Astrocyte of the cerebellum (primary cell): ENCODE results near the gene SLC9A9.

Experiments
- DNase-seq: peaks from one replicate; pipeline ENCODE4 v3.0.0-alpha.2; 2011; ENCODE audit warnings: low read depth
- H3K4me3 ChIP-seq: 2 replicates; pipeline ENCODE4 v1.5.1; 2011; ENCODE audit warnings: mild to moderate bottlenecking, low read depth, low read length, moderate library complexity
- in situ Hi-C: cut with HindIII; loops from 2 replicates; pipeline ENCODE4 v1.10.0; 2017; ENCODE audit warnings: low sequenced_read_pairs
- TF ChIP-seq, protein P1 (sequence below): IDR thresholded peaks from 2 replicates; pipeline ENCODE4 v1.5.1; 2012; ENCODE audit warnings: low read length, low read depth, moderate library complexity, mild to moderate bottlenecking; ENCODE audit errors: missing control alignments

The SLC9A9 gene

DNA sequence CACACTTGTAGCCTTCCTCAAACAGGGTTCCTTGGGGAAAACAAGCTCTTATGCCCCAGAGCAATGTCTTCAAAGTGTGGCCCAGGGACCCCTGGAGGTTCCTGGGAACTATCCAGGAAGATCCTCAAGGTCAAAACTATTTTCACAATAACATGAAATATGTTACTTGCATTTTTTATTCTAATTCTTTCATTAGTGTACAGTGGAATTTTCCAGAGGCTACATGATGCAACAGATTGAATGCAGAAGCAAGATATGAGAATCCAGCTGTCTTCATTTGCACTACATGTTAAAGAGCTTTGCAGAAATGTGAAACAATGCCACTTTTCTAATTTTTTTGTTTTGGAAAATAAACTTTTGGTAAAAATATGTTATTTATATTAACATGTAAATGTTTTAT is 190.9 kb downstream of the SLC9A9 start:
- TF ChIP-seq, protein P1, sequence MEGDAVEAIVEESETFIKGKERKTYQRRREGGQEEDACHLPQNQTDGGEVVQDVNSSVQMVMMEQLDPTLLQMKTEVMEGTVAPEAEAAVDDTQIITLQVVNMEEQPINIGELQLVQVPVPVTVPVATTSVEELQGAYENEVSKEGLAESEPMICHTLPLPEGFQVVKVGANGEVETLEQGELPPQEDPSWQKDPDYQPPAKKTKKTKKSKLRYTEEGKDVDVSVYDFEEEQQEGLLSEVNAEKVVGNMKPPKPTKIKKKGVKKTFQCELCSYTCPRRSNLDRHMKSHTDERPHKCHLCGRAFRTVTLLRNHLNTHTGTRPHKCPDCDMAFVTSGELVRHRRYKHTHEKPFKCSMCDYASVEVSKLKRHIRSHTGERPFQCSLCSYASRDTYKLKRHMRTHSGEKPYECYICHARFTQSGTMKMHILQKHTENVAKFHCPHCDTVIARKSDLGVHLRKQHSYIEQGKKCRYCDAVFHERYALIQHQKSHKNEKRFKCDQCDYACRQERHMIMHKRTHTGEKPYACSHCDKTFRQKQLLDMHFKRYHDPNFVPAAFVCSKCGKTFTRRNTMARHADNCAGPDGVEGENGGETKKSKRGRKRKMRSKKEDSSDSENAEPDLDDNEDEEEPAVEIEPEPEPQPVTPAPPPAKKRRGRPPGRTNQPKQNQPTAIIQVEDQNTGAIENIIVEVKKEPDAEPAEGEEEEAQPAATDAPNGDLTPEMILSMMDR, result no peak
- no peak overlapping the region for H3K4me3 ChIP-seq
- in situ Hi-C loops, result loop anchor here (25.0 kb wide), 1 partner anchor 520 kb away; no protein-coding TSS in a partner anchor
- DNase-seq, result no peak

DNA sequence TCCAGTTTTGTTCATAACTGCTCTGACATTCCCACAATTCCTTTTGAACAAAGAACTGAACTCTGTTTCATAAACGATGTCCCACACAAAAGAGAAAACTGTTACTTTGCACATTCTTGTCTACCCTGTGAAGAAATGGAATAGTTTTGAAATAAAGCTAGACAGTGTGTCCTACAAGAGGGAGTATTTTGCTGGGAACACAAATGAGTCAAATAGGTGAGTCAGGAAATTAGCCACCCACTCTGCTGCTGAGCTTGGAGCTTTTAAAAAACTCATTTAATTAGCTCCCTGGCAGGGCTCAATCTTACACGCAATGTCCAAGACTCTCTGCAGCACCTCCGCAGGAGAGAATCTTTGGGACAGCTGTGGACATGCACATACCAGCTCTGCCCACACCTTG is 193.4 kb downstream of the SLC9A9 start:
- DNase-seq, result no peak
- H3K4me3 ChIP-seq, result no peak overlapping the region
- in situ Hi-C loops, result loop anchor here (25.0 kb wide), 1 partner anchor 518 kb away; no protein-coding TSS in a partner anchor
- TF ChIP-seq, protein P1, result no peak

DNA sequence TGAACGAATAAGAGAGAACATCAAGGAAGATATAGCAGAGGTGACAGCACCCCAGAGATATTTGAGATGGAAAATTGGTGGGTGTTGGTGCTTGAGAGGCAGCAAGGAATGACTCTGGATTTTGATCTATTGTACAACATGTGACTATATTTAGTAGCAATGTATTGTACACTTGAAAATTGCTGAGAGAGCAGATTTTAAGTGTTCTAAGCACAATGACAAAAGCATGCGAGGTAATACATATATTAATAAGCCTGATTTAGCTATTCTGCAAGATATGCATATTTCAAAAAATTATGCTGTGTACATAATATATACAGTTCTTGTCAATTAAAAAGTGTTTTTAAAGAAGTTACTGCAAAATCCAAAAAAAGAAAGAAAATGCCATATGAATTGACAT is 194.3 kb downstream of the SLC9A9 start:
- DNase-seq, result no peak
- H3K4me3 ChIP-seq, result no peak overlapping the region
- TF ChIP-seq, protein P1, result no peak
- in situ Hi-C loops, result loop anchor here (25.0 kb wide), 1 partner anchor 517 kb away; no protein-coding TSS in a partner anchor

DNA sequence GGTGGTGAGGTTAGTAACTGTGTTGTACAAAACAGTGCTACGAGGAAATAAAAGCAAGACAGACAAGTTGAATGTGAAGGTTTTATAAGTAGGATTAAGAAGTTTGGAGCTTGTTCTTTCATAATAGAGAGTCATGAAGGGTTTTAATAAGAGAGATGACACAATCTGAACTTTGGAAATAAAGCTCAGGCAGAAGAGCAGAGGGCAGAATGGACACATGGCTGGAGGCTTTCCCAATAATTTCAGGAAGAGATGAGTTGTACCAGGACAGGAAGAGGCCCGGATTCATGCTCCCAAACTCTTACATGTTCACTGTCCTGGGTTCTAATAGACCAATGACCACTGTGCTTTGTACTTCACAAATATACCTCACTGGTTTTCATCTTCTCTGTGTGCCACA is 194.8 kb downstream of the SLC9A9 start:
- H3K4me3 ChIP-seq, result no peak overlapping the region
- TF ChIP-seq, protein P1, result no peak
- DNase-seq, result no peak
- in situ Hi-C loops, result loop anchor here (25.0 kb wide), 1 partner anchor 516 kb away; no protein-coding TSS in a partner anchor

DNA sequence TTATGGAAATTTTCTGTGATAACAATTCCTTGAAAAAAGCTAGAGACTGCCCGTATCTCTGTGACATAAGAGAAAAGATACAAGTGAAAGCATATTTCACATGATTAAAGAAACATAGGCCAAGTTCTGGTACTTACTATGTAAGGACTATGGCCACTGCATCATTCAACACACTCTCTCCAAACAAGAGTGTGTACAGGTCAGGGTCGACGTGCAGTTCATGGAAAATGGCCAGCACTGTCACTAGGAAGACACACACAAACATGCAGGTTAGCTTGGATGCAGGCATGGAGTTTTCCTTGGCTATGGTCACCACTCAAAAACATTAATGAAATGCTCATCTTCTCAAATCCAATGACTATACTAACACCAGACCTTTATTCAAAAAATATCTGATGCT is 196.2 kb downstream of the SLC9A9 start:
- TF ChIP-seq, protein P1, result no peak
- no peak for DNase-seq
- in situ Hi-C loops, result loop anchor here (25.0 kb wide), 1 partner anchor 515 kb away; no protein-coding TSS in a partner anchor
- no peak overlapping the region for H3K4me3 ChIP-seq

DNA sequence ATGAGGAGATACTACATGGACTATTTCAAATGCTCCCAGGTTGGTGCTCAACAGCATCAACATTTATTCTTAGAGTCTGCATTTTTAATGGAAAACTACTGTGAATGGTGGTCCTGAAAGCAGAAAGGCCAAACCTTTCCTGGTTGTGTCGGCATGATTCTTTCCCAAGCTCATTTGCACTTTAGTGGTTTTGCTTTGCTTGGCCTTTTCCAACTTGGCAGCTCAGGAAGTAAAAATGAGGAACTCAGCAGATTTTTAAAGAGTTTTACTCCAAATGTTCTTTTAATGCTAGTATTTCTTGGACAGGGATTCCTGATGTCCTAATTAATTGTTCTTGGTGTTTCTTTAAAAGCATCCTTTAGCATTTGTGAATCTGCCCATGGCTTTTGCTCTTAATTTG is 197.4 kb downstream of the SLC9A9 start:
- DNase-seq, result no peak
- no peak overlapping the region for H3K4me3 ChIP-seq
- TF ChIP-seq, protein P1, result no peak
- in situ Hi-C loops, result loop anchor here (25.0 kb wide), 1 partner anchor 514 kb away; no protein-coding TSS in a partner anchor
